Liver (tissue), 9 donors: Measurements from ENCODE around the gene GNA14. TPM values are rescaled to one million over a fixed set of nuclear protein-coding genes. Genes with fewer than 3 reads are reported as not detected.

Experiments used
- DNase-seq: peaks from one replicate; pipeline ENCODE4 v3.0.0-alpha.2; 2017; ENCODE audit warnings: low spot score
- H3K27ac ChIP-seq, 2 donors: one replicate each; pipeline ENCODE4 v1.7.0; 2013; ENCODE audit warnings: inconsistent platforms in 2 of 2, low read length in 2 of 2, control low read depth in 1 of 2, low read depth in 1 of 2, mild to moderate bottlenecking in 1 of 2
- H3K27me3 ChIP-seq, 4 donors: one replicate each; pipeline versions ENCODE4 v1.6.1 to v1.7.0; 2013; ENCODE audit warnings: low read length in 3 of 4, inconsistent platforms in 1 of 4, mild to moderate bottlenecking in 1 of 4, moderate library complexity in 1 of 4; ENCODE audit not compliant: control insufficient read depth in 4 of 4, insufficient read depth in 4 of 4
- H3K36me3 ChIP-seq, 4 donors: one replicate each; pipeline versions ENCODE4 v1.6.1 to v1.7.0; 2013; ENCODE audit warnings: low read length in 3 of 4, mild to moderate bottlenecking in 3 of 4, low read depth in 1 of 4, moderate library complexity in 1 of 4; ENCODE audit not compliant: control insufficient read depth in 4 of 4, insufficient read depth in 3 of 4
- H3K4me1 ChIP-seq, 4 donors: one replicate each; pipeline versions ENCODE4 v1.6.1 to v1.7.0; 2013; ENCODE audit warnings: low read length in 3 of 4, mild to moderate bottlenecking in 3 of 4, moderate library complexity in 1 of 4; ENCODE audit not compliant: control insufficient read depth in 4 of 4, insufficient read depth in 4 of 4
- H3K4me3 ChIP-seq, 3 donors: one replicate each; pipeline versions ENCODE4 v1.6.1 to v1.7.0; 2013; ENCODE audit warnings: low read length in 3 of 3, control low read depth in 1 of 3, low read depth in 1 of 3, mild to moderate bottlenecking in 1 of 3
- H3K9ac ChIP-seq, 2 donors: one replicate each; pipeline ENCODE4 v1.7.0; 2013; ENCODE audit warnings: low read length in 2 of 2, mild to moderate bottlenecking in 2 of 2, moderate library complexity in 2 of 2, control low read depth in 1 of 2, low read depth in 1 of 2
- H3K9me3 ChIP-seq, 4 donors: one replicate each; pipeline versions ENCODE4 v1.6.1 to v1.7.0; 2013; ENCODE audit warnings: low read length in 3 of 4; ENCODE audit not compliant: control insufficient read depth in 4 of 4
- CTCF ChIP-seq: fragments of 150-350 bp; IDR thresholded peaks from 2 replicates; pipeline ENCODE4 v1.5.1; 2017; ENCODE audit warnings: improper control_type of control experiment, low read depth, low read length; ENCODE audit not compliant: missing input control
- EGR1 ChIP-seq, 2 donors: IDR thresholded peaks; 2 replicates each; pipeline ENCODE4 v1.6.1; 2016 to 2018; ENCODE audit warnings: antibody characterized with exemption in 2 of 2, low read depth in 2 of 2
- FOXA1 ChIP-seq: IDR thresholded peaks from 2 replicates; pipeline ENCODE4 v1.6.1; 2016; ENCODE audit warnings: antibody characterized with exemption
- FOXA2 ChIP-seq: IDR thresholded peaks from 2 replicates; pipeline ENCODE4 v1.6.1; 2016; ENCODE audit warnings: antibody characterized with exemption
- GABPA ChIP-seq, 2 donors: IDR thresholded peaks in 1 of 2; conservative IDR thresholded peaks in 1 of 2; 2 replicates each; pipeline ENCODE4 v1.6.1; 2016; ENCODE audit warnings: antibody characterized with exemption in 2 of 2, mild to moderate bottlenecking in 1 of 2, moderate library complexity in 1 of 2
- HNF4A ChIP-seq, 2 donors: conservative IDR thresholded peaks; 2 replicates each; pipeline ENCODE4 v1.6.1; 2016; ENCODE audit warnings: antibody characterized with exemption in 2 of 2, mild to moderate bottlenecking in 2 of 2
- HNF4G ChIP-seq: IDR thresholded peaks from 2 replicates; pipeline ENCODE4 v1.6.1; 2016; ENCODE audit warnings: antibody characterized with exemption
- JUND ChIP-seq, 2 donors: IDR thresholded peaks; 2 replicates each; pipeline ENCODE4 v1.6.1; 2016; ENCODE audit warnings: antibody characterized with exemption in 2 of 2
- MAX ChIP-seq: IDR thresholded peaks from 2 replicates; pipeline ENCODE4 v1.6.1; 2016; ENCODE audit warnings: antibody characterized with exemption
- NR2F2 ChIP-seq: IDR thresholded peaks from 2 replicates; pipeline ENCODE4 v1.6.1; 2016; ENCODE audit warnings: antibody characterized with exemption
- RAD21 ChIP-seq, 2 donors: IDR thresholded peaks; 2 replicates each; pipeline ENCODE4 v1.6.1; 2016; ENCODE audit warnings: antibody characterized with exemption in 2 of 2, mild to moderate bottlenecking in 2 of 2
- REST ChIP-seq: IDR thresholded peaks from 2 replicates; pipeline ENCODE4 v1.6.1; 2016; ENCODE audit warnings: antibody characterized with exemption, mild to moderate bottlenecking
- RXRA ChIP-seq, 2 donors: IDR thresholded peaks; 2 replicates each; pipeline ENCODE4 v1.6.1; 2017 to 2018; ENCODE audit warnings: antibody characterized with exemption in 2 of 2, mild to moderate bottlenecking in 1 of 2
- SP1 ChIP-seq: IDR thresholded peaks from 2 replicates; pipeline ENCODE4 v1.6.1; 2018; ENCODE audit warnings: antibody characterized with exemption, mild to moderate bottlenecking
- TAF1 ChIP-seq: conservative IDR thresholded peaks from 2 replicates; pipeline ENCODE4 v1.6.1; 2016; ENCODE audit warnings: antibody characterized with exemption, mild to moderate bottlenecking
- YY1 ChIP-seq: IDR thresholded peaks from 2 replicates; pipeline ENCODE4 v1.6.1; 2016; ENCODE audit warnings: antibody characterized with exemption, mild to moderate bottlenecking
- ZBTB33 ChIP-seq: IDR thresholded peaks from 2 replicates; pipeline ENCODE4 v1.6.1; 2016; ENCODE audit warnings: antibody characterized with exemption
- WGBS: extraction: QIAGEN DNeasy Blood & Tissue Kit; methylation state at CpG from one replicate; pipeline ENCODE4 v1.1.7; 2013; 5-methylcytosine and 5-hydroxymethylcytosine counted together
- polyA plus RNA-seq, 2 donors: library from polyadenylated mRNA; stranded (reverse) in 1 of 2; unstranded in 1 of 2; fragments of 200-250 nt in 1 of 2; fragments of >200 nt in 1 of 2; fragmentation: Nextera tagmentation in 1 of 2; extraction: Ambion mirVana in 1 of 2; gene quantifications; one replicate each; pipeline versions ENCODE4 v1.2.1 to v1.2.3, GENCODE V29; 2013 to 2015
- total RNA-seq, 2 donors: library from RNA; depleted of rRNA; stranded (reverse); fragments of >200 nt; gene quantifications; one replicate each; pipeline ENCODE4 v1.2.3, GENCODE V29; 2014
- donor health status: healthy.
- donor health status: healthy.
- donor health status: healthy.
- donor health status: healthy.
- donor health status: healthy.

Gene GNA14
- total and polyA plus RNA-seq, 4 donors, result 1.1 to 5.4 (median 2.9) TPM

- no peak for DNase-seq
- TF ChIP-seq CTCF (no peak), GABPA (IDR thresholded peaks at IDR 0.05 in 1 of 2, conservative IDR thresholded peaks at IDR 0.05 in 1 of 2) (no peak), MAX (no peak), RXRA (IDR thresholded peaks at IDR 0.05) (no peak), FOXA1 (no peak), TAF1 (no peak), HNF4G (no peak), FOXA2 (no peak), JUND (IDR thresholded peaks at IDR 0.05) (no peak), SP1 (no peak), REST (no peak), YY1 (no peak)
- Histone ChIP-seq H3K9ac (no peak overlapping the region), H3K4me1 (peaks cover 0 to 23% (median 20%) of the 10 kb centered on the region in 4 donors), H3K27me3 (no peaks in the 10 kb centered on the region), H3K36me3 (no peaks in the 10 kb centered on the region), H3K4me3 (no peak overlapping the region), H3K9me3 (no peaks in the 10 kb centered on the region), H3K27ac (no peak overlapping the region)
- 87% methylated on average over 7 of the region's 7 CpGs for whole genome bisulfite sequencing
Observed at GRCh38 chr9:77661566-77662085, 13.5 kb upstream of the GNA14 start.

GRCh38 chr9:77659926-77660325 is 11.8 kb upstream of the GNA14 start:
- Histone ChIP-seq H3K4me3 (no peak overlapping the region), H3K27me3 (no peaks in the 10 kb centered on the region), H3K27ac (no peak overlapping the region), H3K9me3 (no peaks in the 10 kb centered on the region), H3K4me1 (peaks cover 0 to 17% (median 15%) of the 10 kb centered on the region in 4 donors), H3K9ac (no peak overlapping the region), H3K36me3 (no peaks in the 10 kb centered on the region)
- 95% methylated on average over 5 of the region's 5 CpGs for WGBS
- DNase-seq, result no peak
- TF ChIP-seq SP1 (no peak), JUND (IDR thresholded peaks at IDR 0.05) (no peak), HNF4A (conservative IDR thresholded peaks at IDR 0.05) (no peak), ZBTB33 (no peak), MAX (no peak), FOXA2 (no peak), RAD21 (IDR thresholded peaks at IDR 0.05) (no peak), EGR1 (IDR thresholded peaks at IDR 0.05; ENCODE audit: low read depth in 2 of 2) (no peak), REST (no peak), FOXA1 (no peak), CTCF (no peak), NR2F2 (no peak), HNF4G (no peak), TAF1 (no peak)
